IPS DF 4.7 (cell line): ENCODE measurements around the gene TMEM191B.
"Not testable (repeated sequence)": the region's sequence is repeated elsewhere in the genome, so short reads cannot be mapped to it uniquely, and the experiment has no call there.

ENCODE experiments used
- DNase-seq: peaks from one replicate; pipeline ENCODE4 v3.0.0-alpha.2; 2013; ENCODE audit warnings: low spot score; ENCODE audit errors: extremely low read depth

Gene TMEM191B

GRCh38 chr22:18554280-18555256 is 27.0 kb downstream of the TMEM191B start:
- not testable (repeated sequence) for DNase-seq

DNA sequence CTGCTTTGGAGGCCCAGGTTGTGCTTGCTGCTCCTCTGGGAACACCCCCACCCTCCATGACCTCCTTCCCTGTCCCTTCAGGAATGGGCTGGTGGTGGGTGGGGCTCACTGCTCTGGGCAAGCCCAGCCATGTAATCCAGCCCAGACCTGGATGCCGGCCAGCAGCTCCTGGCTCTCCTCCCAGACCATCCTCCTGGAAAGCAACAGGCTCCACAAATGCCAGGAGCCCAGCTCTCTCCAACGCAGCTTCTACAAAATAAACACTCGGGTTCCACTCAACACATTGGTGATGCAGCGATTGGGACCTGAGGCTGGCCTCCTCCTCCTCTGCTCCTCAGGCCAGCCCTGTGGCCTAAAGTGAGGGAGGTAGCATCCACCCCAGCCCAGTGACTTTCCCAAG is 30.9 kb downstream of the TMEM191B start:
- DNase-seq, result not testable (repeated sequence)

- DNase-seq, result not testable (repeated sequence)
Observed at GRCh38 chr22:18558939-18559338, 31.3 kb downstream of the TMEM191B start.

DNA sequence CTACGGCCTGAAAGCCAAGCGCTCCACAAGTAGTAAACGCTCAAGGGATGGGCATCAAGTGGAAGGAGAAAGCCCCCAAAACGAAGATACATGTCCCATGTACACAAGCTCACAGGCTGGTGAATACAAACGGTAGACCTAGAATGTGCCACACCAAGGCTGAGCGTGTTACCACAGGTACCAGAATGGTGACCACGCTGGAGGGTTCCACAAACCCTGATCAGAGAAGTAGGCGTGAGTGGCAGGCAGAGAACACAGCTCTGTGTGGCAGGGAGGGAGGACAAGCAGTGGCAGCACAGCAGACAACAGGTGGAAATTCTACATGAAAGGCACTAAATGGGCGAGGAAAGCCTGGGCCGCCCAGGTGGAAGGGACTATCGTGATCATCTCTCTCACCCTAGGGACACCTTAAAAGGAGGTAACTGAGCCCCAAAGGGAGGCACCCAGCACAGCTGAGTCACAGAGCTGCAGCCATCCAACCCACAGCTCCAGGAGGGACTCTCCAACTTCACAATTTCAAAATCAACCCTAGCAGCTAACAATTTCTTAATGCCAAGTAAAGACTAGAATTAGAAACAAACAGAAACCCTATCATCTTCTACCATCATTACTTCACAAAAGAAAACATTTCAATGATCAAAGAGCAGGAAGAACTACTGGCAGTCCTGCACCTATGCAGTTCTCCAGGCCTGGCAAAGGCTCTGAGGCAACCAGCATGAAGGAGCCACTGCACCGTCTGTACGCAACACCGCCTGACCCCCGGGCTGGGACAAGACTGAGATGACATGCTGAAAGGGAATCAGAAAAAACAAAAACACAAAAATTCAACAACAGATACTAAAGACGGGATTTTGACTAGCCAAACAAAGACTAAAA is 32.7 kb downstream of the TMEM191B start:
- DNase-seq, result not testable (repeated sequence)

DNA sequence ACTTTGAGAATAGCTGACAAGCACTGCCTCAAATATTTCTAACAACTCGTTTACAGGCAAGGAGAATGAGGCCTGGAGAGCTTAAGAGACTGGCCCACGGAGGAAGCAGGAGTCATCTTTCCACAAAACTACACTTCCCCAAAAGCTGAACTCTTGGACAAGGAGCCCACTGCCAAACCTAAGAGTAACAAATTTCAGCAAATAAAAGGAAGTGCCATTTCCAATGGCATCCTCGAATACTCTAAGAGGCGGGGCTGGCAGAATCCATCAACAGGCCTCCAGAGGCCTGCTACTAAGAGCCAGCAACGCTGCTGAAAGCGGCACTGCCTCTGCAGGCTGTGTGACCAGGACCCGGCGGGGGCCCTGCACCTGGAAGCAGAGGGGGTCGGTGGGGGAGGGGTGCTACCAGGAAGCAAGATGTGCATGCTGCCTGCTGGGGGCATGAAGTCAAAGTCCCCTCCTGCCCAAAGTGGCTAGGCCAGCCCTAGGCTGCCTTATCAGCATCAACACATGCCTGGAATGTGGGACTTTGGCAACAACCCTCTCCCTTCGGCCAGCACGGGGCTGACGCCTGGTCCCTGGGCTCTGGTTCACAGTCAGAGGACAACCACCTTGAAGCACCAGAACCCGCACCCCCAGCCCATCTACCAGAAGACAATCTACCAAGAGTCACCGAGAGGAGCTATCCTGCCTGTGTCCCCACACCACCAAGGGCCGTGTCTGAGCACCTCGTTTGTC is 43.1 kb downstream of the TMEM191B start:
- not testable (repeated sequence) for DNase-seq

DNA sequence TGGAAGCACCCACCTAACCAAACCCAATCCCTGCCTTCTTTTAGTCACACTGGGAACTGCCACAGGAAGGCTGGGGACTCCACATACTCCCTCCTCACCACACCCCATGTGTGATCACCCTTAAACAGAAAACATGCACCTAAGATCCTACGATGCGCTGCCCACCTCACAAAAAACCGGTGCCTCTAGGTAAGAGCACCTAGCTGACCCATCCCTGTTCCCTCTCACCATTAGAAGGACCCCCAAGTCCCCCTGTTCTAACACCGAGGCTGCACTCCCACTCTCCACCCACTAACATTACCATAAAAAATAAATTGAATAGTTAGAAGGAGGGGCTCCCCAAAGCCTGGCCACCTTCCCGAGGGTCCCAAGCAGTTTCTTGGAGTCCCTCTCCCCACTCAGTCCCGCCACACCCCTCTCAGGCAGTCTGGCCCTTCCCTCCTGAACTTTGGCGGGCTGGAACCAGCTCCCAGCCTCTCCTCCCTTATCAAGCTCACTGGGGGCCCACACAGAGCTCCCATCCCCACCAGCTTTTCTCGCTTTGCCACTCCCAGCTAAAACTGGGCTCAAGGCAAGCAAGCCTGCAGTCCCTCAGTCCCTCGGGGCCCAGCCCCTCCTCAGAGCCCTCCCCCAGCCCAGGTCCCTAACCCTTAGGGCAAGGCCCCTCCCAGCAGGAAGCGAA is 46.0 kb downstream of the TMEM191B start:
- DNase-seq, result not testable (repeated sequence)

DNA sequence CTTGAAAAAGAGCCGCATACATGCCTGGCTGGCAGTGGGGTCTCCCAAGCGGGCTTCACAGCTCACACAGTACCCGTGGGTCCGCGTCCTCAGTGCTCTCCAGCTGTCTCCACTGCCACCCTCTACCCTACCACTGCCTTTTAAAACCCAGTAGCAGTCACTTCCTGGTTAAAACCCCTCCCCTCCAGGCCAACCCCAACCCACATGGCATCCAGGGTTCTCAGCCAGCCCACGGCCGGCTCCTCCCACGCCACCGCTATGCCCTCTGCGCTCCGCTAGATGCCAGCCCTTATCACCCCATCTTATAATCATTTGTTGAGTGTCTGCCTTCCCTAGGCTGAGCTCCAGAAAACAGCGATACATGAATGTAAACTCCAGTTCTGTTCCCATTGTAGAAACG is 47.0 kb downstream of the TMEM191B start:
- DNase-seq, result not testable (repeated sequence)

DNA sequence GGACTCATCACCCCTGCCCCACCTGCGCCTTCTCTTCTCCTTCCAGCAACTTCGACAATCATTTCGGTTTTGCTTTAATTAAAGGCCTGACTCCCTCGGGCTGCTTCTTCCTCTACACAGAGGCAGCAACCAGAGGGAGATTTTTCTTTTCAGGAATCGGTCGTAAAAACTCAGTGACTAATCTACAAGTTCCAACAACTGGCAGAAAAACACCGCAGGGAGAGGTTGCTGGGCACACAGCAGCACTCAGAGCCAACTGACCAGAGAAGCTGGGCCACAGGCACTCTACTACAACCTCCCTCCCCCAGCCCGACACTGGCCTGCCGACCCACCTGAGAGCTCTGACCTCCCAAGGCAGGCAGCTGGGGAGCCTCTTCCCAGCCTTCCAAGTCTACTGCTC is 48.1 kb downstream of the TMEM191B start:
- not testable (repeated sequence) for DNase-seq

DNA sequence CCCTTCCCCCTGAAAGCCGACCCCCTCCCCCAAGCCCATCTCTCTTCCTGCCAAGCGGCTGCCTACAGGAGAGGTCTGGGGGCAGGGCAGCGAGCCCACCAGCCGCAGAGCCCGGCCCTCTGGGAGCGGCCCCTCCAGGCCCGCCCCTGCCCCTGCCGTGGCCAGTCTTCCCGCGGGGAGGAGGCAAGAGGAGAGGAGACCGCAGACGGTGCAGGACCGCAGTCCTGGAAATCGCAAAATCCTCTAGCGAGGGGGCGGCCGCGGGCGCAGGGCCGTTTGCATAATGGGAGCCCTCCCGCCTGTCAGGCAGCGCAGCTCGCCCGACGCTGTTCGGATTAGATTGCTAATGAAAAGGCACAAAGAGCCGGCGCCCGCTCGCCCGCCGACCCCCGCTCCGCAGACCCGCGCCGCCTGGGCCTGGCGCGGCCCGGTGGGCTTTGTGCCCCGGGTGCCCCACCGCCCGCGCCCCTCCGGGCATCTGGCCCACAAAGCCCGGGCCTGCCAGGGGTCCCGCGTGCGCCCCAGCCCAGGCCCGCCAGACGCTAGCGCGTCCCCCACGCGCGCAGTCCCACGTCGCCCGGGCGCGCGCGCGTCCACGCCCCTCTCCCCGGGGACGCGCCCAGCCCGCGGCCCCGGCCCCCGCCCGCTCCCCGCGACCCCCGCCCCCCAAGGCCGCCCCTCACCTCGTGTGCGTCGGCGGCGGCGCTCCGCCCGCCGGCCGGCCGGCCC is 49.7 kb downstream of the TMEM191B start:
- DNase-seq, result not testable (repeated sequence)

- not testable (repeated sequence) for DNase-seq
Observed at GRCh38 chr22:18577847-18578246, 50.2 kb downstream of the TMEM191B start.
